ENCODE measurements around the gene SLC8A3. TPM values are rescaled to one million over a fixed set of nuclear protein-coding genes. Genes with fewer than 3 reads are reported as not detected.

The SLC8A3 gene
- total and polyA plus RNA-seq, 10 of the 15 experiments (the other 5 are each of a cell fraction or from before 2014, with no cell fraction given): 0.04 to 0.17 (median 0.13) TPM; not detected in 3

- DNase-seq (ENCODE audit: low read depth, low spot score) (no peak), FAIRE-seq (no peak), ATAC-seq (no peak)
- POLR2A ChIA-PET: no interaction called here
- H3K4me3 ChIP-seq: no peak overlapping the region
- intact Hi-C loops (cut with micrococcal nuclease; ENCODE audit: unreplicated experiment): no loop called here
- H2AFZ ChIP-seq (ENCODE audit: control insufficient read depth, low read depth, low read length): no peak overlapping the region
- 44% methylated on average over 4 of the region's 4 CpGs for WGBS (ENCODE audit: insufficient coverage, insufficient replicate concordance, low lambda C conversion rate, missing lambda C conversion rate)
- H3K27me3 ChIP-seq (replicated peaks in 1 of 2; ENCODE audit: control insufficient read depth in 2 of 2, insufficient read depth in 2 of 2, low read length in 1 of 2): peaks cover 0 to 2% of the 10 kb centered on the region in 2 experiments; a peak in 1 of 4 replicates
- BruUV-seq (replicated peaks): no TSS peak
- H3K27ac ChIP-seq (ENCODE audit: control insufficient read depth, insufficient read depth): no peak overlapping the region
- H3K9ac ChIP-seq (ENCODE audit: control insufficient read depth, insufficient read depth, low read length): no peak overlapping the region
- CTCF ChIA-PET: no interaction called here
- H3K9me3 ChIP-seq (replicated peaks; ENCODE audit: control insufficient read depth, insufficient read depth, low read length): no peaks in the 10 kb centered on the region
- H3K36me3 ChIP-seq (ENCODE audit: control insufficient read depth in 2 of 2, insufficient read depth in 2 of 2, low read length in 1 of 2): no peaks in the 10 kb centered on the region
- RAD21 ChIA-PET (ENCODE audit: unreplicated experiment): no interaction called here
- H3K79me2 ChIP-seq (ENCODE audit: control insufficient read depth, insufficient read depth, low read length): no peaks in the 10 kb centered on the region
- no peak overlapping the region for H3K4me2 ChIP-seq (ENCODE audit: control insufficient read depth, insufficient read depth)
- SMC1A ChIA-PET (ENCODE audit: uncharacterized antibody, unreplicated experiment): no interaction called here
- H4K20me1 ChIP-seq (ENCODE audit: control insufficient read depth, insufficient read depth): no peaks in the 10 kb centered on the region
- in situ Hi-C loops (cut with MboI): no loop called here
- no peaks in the 10 kb centered on the region for H3K4me1 ChIP-seq (ENCODE audit: control insufficient read depth, insufficient read depth, low read length)
- no peak for TF ChIP-seq FOS (IDR thresholded peaks at IDR 0.05; ENCODE audit: borderline replicate concordance, extremely low read depth, insufficient read length)
- no peak for TF ChIP-seq MYC (IDR thresholded peaks at IDR 0.05; ENCODE audit: insufficient read depth, insufficient read length, insufficient replicate concordance, low read length, severe bottlenecking)
- TF ChIP-seq MLLT1 (IDR thresholded peaks at IDR 0.05): no peak
- TF ChIP-seq SUPT20H (IDR thresholded peaks at IDR 0.05; ENCODE audit: borderline replicate concordance, control insufficient read depth, low read depth, low read length): no peak
- TF ChIP-seq ZNF687 (IDR thresholded peaks at IDR 0.05): no peak
- no peak for TF ChIP-seq EZH2 (IDR thresholded peaks at IDR 0.05; ENCODE audit: borderline replicate concordance, control insufficient read depth, low read depth, low read length)
- no peak for TF ChIP-seq POLR2AphosphoS5 (IDR thresholded peaks at IDR 0.05; ENCODE audit: low read length)
- no peak for TF ChIP-seq MTA3 (IDR thresholded peaks at IDR 0.05; ENCODE audit: borderline replicate concordance, low read length)
- TF ChIP-seq IRF4 (IDR thresholded peaks at IDR 0.05; ENCODE audit: low read depth, low read length): no peak
- TF ChIP-seq ZBTB4 (CRISPR knock-in tag; IDR thresholded peaks at IDR 0.05): no peak
- no peak for TF ChIP-seq CHD1 (IDR thresholded peaks at IDR 0.05; ENCODE audit: low read depth, low read length)
- no peak for TF ChIP-seq POLR2A (IDR thresholded peaks at IDR 0.05; ENCODE audit: low read depth, low read length)
- no peak for TF ChIP-seq CEBPZ (IDR thresholded peaks at IDR 0.05; ENCODE audit: low read depth, low read length)
These were observed 17.8 kb downstream of the SLC8A3 start for GRCh38 chr14:70170976-70171375.
